Adrenal gland (tissue), 5 donors: ENCODE results near the gene TANC1.

Source experiments
- CTCF ChIP-seq, 6 experiments: fragments of 450-650 bp in 4 of 6; fragments of 200-600 bp in 2 of 6; sonication (generic) in 1 of 6; IDR thresholded peaks; 1 replicate in 5 of 6; 2 replicates in 1 of 6; pipeline versions ENCODE4 v1.5.1 to v1.8.0; 2016 to 2021; ENCODE audit warnings: antibody characterized with exemption in 6 of 6, mild to moderate bottlenecking in 2 of 6, moderate library complexity in 1 of 6
- POLR2A ChIP-seq, 2 donors: fragments of 450-650 bp; IDR thresholded peaks; one replicate each; pipeline ENCODE4 v1.6.1; 2017; ENCODE audit warnings: antibody characterized with exemption in 2 of 2, mild to moderate bottlenecking in 2 of 2, moderate library complexity in 1 of 2
- donor health status: DM: no; HTN: no; CAD: no.

DNA sequence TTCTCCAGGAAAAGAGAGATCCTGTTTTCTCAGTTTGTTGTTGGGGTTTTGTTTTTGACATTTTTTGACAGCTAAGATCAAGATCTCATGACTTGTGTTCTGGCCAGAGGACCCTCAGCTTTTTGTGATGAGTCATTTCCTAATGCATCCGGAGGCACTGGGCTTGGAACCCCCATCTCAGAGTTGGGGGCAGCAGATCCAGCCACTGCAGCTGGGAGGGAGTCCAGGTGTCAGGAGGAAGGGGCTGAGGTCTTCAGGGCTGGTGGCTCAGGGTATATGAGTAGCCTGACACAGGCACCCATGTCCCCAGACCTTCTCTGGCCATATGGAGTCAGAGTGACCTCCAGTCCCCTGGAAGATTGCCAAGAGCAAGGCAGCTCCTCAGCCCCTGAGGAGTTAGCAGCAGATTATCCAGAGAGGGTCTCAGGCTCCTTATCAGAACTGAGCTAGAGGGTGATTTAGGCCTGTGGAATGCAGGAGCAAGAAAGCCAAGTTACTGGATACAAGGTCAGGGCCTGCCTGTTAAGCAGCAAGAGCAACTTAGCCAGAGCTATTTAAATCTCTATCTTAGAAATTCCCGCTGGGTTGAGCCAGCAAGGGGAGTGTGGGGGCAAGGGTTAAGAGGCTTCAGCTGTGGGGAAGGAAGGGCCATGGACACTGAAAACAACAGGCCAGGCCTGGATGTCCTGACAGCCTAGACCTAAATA lies 62.4 kb downstream of the TANC1 start:
- no peak for TF ChIP-seq CTCF (IDR thresholded peaks at IDR 0.05)
- no peak for TF ChIP-seq POLR2A (IDR thresholded peaks at IDR 0.05)
